Natural killer cell (primary cell): ENCODE measurements around the gene NOTCH4. TPM values are rescaled to one million over a fixed set of nuclear protein-coding genes. Genes with fewer than 3 reads are reported as not detected.

Experiments used
- ATAC-seq, 3 donors: fragments of 150-1000 bp in 2 of 3; fragments of 200-7000 bp in 1 of 3; cut with Tn5 transposase; 1 replicate in 1 of 3; 2 replicates in 2 of 3; pipeline ENCODE4 v1.10.0; 2021; ENCODE audit warnings: mild to moderate bottlenecking in 2 of 3, moderate library complexity in 2 of 3
- DNase-seq, 2 donors: peaks; one replicate each; pipeline versions ENCODE4 v3.0.0 to v3.0.0-alpha.2; 2013 to 2021; ENCODE audit warnings: mixed read lengths in 1 of 2
- H3K27ac ChIP-seq: one replicate; pipeline ENCODE4 v1.5.1; 2013; ENCODE audit warnings: mild to moderate bottlenecking, low read length
- H3K27me3 ChIP-seq: one replicate; pipeline ENCODE4 v1.6.1; 2013; ENCODE audit warnings: low read length; ENCODE audit not compliant: control insufficient read depth, insufficient read depth
- H3K36me3 ChIP-seq: one replicate; pipeline ENCODE4 v1.6.1; 2013; ENCODE audit warnings: low read length; ENCODE audit not compliant: control insufficient read depth, insufficient read depth
- H3K4me1 ChIP-seq: one replicate; pipeline ENCODE4 v1.6.1; 2013; ENCODE audit warnings: low read length; ENCODE audit not compliant: control insufficient read depth, insufficient read depth
- H3K4me3 ChIP-seq: one replicate; pipeline ENCODE4 v1.5.1; 2013; ENCODE audit warnings: low read length
- H3K9me3 ChIP-seq: one replicate; pipeline ENCODE4 v1.6.1; 2013; ENCODE audit warnings: low read length; ENCODE audit not compliant: control insufficient read depth, insufficient read depth
- H3K27ac Mint-ChIP-seq, 2 donors: one replicate each; pipeline ENCODE4 v1.8.0; 2022; ENCODE audit warnings: mild to moderate bottlenecking in 2 of 2, mixed read lengths in 2 of 2, moderate library complexity in 1 of 2
- H3K27me3 Mint-ChIP-seq, 2 donors: one replicate each; pipeline ENCODE4 v1.8.0; 2022; ENCODE audit warnings: low read depth in 2 of 2, mixed read lengths in 2 of 2
- H3K36me3 Mint-ChIP-seq: one replicate; pipeline ENCODE4 v1.8.0; 2022; ENCODE audit warnings: mixed read lengths
- H3K4me1 Mint-ChIP-seq, 2 donors: one replicate each; pipeline ENCODE4 v1.8.0; 2022; ENCODE audit warnings: mixed read lengths in 2 of 2
- H3K4me3 Mint-ChIP-seq: one replicate; pipeline ENCODE4 v1.8.0; 2022; ENCODE audit warnings: mild to moderate bottlenecking, moderate library complexity, mixed read lengths
- H3K9me3 Mint-ChIP-seq, 2 donors: one replicate each; pipeline ENCODE4 v1.8.0; 2022; ENCODE audit warnings: mixed read lengths in 2 of 2
- CTCF ChIP-seq: fragments of 200-600 bp; IDR thresholded peaks from one replicate; pipeline ENCODE4 v1.8.0; 2022; ENCODE audit warnings: antibody characterized with exemption
- WGBS: methylation state at CpG from one replicate; pipeline ENCODE4 v1.1.7; 2013; ENCODE audit warnings: missing lambda C conversion rate; ENCODE audit not compliant: insufficient coverage; 5-methylcytosine and 5-hydroxymethylcytosine counted together
- intact Hi-C: fragments of 100-400 bp; cut with micrococcal nuclease; formaldehyde crosslinking; loops from one replicate; pipeline ENCODE4 v1.14.2; 2022
- total RNA-seq, 4 donors: library from RNA; stranded (reverse); fragments of 120-200 nt in 1 of 4; gene quantifications; one replicate each; pipeline versions ENCODE4 v1.2.3 to v1.2.4, GENCODE V29; 2013 to 2022

NOTCH4 gene
- total RNA-seq, 3 donors from 2014 or later (not counting 1 experiment from before 2014, with no cell fraction given) = 2.6 to 4.8 (median 2.7) TPM

- no peaks in the 10 kb centered on the region for H3K9me3 Mint-ChIP-seq
- TF ChIP-seq CTCF = no peak
- no peaks in the 10 kb centered on the region for H3K27me3 Mint-ChIP-seq
- intact Hi-C loops = loop anchor here (10.0 kb wide), 1 partner anchor 505 kb away; the partner anchor contains the start of genes C6orf47, CSNK2B, GPANK1 and LY6G5B
- Histone ChIP-seq H3K36me3 (peaks cover 25% of the 10 kb centered on the region), H3K9me3 (no peaks in the 10 kb centered on the region), H3K27ac (no peak overlapping the region), H3K27me3 (no peaks in the 10 kb centered on the region), H3K4me1 (peaks cover 2% of the 10 kb centered on the region), H3K4me3 (no peak overlapping the region)
- no peak for ATAC-seq
- no peak for DNase-seq
- peaks cover 17 to 31% of the 10 kb centered on the region in 2 donors for H3K4me1 Mint-ChIP-seq
- no peak overlapping the region for H3K4me3 Mint-ChIP-seq
- 97% methylated on average over 10 of the region's 11 CpGs for WGBS
- no peaks in the 10 kb centered on the region for H3K36me3 Mint-ChIP-seq
- H3K27ac Mint-ChIP-seq = peak overlapping the region in 1 of 2 donors; percentile 51
Observed at GRCh38 chr6:32170294-32170693, 53.6 kb downstream of the NOTCH4 start.

GRCh38 chr6:32168807-32169591, 54.9 kb downstream of the NOTCH4 start:
- DNase-seq (no peak), ATAC-seq (no peak)
- Histone ChIP-seq H3K36me3 (peaks cover 25% of the 10 kb centered on the region), H3K4me3 (no peak overlapping the region), H3K27me3 (no peaks in the 10 kb centered on the region), H3K27ac (no peak overlapping the region), H3K9me3 (no peaks in the 10 kb centered on the region), H3K4me1 (no peaks in the 10 kb centered on the region)
- Mint-ChIP-seq H3K4me3 (no peak overlapping the region), H3K9me3 (no peaks in the 10 kb centered on the region), H3K4me1 (peaks cover 6 to 18% of the 10 kb centered on the region in 2 donors), H3K27me3 (no peaks in the 10 kb centered on the region), H3K36me3 (no peaks in the 10 kb centered on the region), H3K27ac (peak overlapping the region in 1 of 2 donors; percentile 51)
- intact Hi-C loops = no loop called here
- no peak for TF ChIP-seq CTCF
- WGBS = 97% methylated on average over 11 of the region's 11 CpGs

GRCh38 chr6:32168350-32168749, 55.5 kb downstream of the NOTCH4 start:
- no peaks in the 10 kb centered on the region for H3K27me3 ChIP-seq
- peaks cover 25% of the 10 kb centered on the region for H3K36me3 ChIP-seq
- 94% methylated on average over 1 of the region's 2 CpGs for WGBS
- H3K4me1 ChIP-seq = no peaks in the 10 kb centered on the region
- Mint-ChIP-seq H3K4me3 (no peak overlapping the region), H3K36me3 (no peaks in the 10 kb centered on the region), H3K27me3 (no peaks in the 10 kb centered on the region), H3K4me1 (peaks cover 0 to 11% of the 10 kb centered on the region in 2 donors), H3K27ac (peak overlapping the region in 1 of 2 donors; percentile 4), H3K9me3 (no peaks in the 10 kb centered on the region)
- no peak overlapping the region for H3K4me3 ChIP-seq
- TF ChIP-seq CTCF = no peak
- intact Hi-C loops = no loop called here
- ATAC-seq (no peak), DNase-seq (no peak)
- no peaks in the 10 kb centered on the region for H3K9me3 ChIP-seq
- no peak overlapping the region for H3K27ac ChIP-seq
